HepG2 (cell line): ENCODE data around the gene CTSZ. TPM values are rescaled to one million over a fixed set of nuclear protein-coding genes. Genes with fewer than 3 reads are reported as not detected.
A peak's percentile ranks its signal among the peaks of the same experiment; 100 is the strongest.

Experiments
- ASH2L ChIP-seq: fragments of 300-600, 200-600 bp; sonication (generic); IDR thresholded peaks from 2 replicates; pipeline ENCODE4 v1.7.0; 2017; ENCODE audit warnings: low read depth, mild to moderate bottlenecking, moderate library complexity, mixed read lengths, low read length; ENCODE audit not compliant: insufficient read length
- ATF4 ChIP-seq, 2 experiments: fragments of 450-650 bp in 1 of 2; sonication (generic) in 1 of 2; formaldehyde crosslinking; IDR thresholded peaks; 2 replicates each; pipeline versions ENCODE4 v1.5.0 to v1.8.0; 2020 to 2022; ENCODE audit warnings: mild to moderate bottlenecking in 1 of 2, missing genetic modification reagents in 1 of 2
- BRF2 ChIP-seq: sonication (generic); formaldehyde crosslinking; IDR thresholded peaks from 2 replicates; pipeline ENCODE4 v1.8.1; 2022; ENCODE audit warnings: mild to moderate bottlenecking, missing genetic modification reagents
- CAMTA2 ChIP-seq: sonication (generic); formaldehyde crosslinking; IDR thresholded peaks from 2 replicates; pipeline ENCODE4 v1.4.0; 2020; ENCODE audit warnings: mild to moderate bottlenecking, missing genetic modification reagents, borderline replicate concordance
- CBX5 ChIP-seq: sonication (generic); formaldehyde crosslinking; IDR thresholded peaks from 2 replicates; pipeline ENCODE4 v1.4.0; 2020; ENCODE audit warnings: missing genetic modification reagents, borderline replicate concordance
- ETS1 ChIP-seq: sonication (generic); formaldehyde crosslinking; IDR thresholded peaks from 2 replicates; pipeline ENCODE4 v1.4.0; 2020; ENCODE audit warnings: missing genetic modification reagents
- FOXA3 ChIP-seq: IDR thresholded peaks from 2 replicates; pipeline ENCODE4 v1.6.1; 2016; ENCODE audit warnings: missing genetic modification reagents, missing compliant biosample characterization
- FUBP1 ChIP-seq: sonication (generic); formaldehyde crosslinking; IDR thresholded peaks from 2 replicates; pipeline ENCODE4 v1.5.1; 2020; ENCODE audit warnings: missing genetic modification reagents, mild to moderate bottlenecking, borderline replicate concordance
- MLXIP ChIP-seq: sonication (generic); formaldehyde crosslinking; IDR thresholded peaks from 2 replicates; pipeline ENCODE4 v1.9.0; 2021; ENCODE audit warnings: missing genetic modification reagents, borderline replicate concordance
- NFKBIZ ChIP-seq: IDR thresholded peaks from 2 replicates; pipeline ENCODE4 v1.6.1; 2018; ENCODE audit warnings: missing genetic modification reagents, missing compliant biosample characterization
- PAX8 ChIP-seq: sonication (generic); formaldehyde crosslinking; IDR thresholded peaks from 2 replicates; pipeline ENCODE4 v1.8.0; 2022; ENCODE audit warnings: mild to moderate bottlenecking, missing genetic modification reagents, borderline replicate concordance
- PLRG1 ChIP-seq: fragments of 450-650 bp; conservative IDR thresholded peaks from 2 replicates; pipeline ENCODE4 v1.6.1; 2016
- SPEN ChIP-seq: sonication (generic); formaldehyde crosslinking; IDR thresholded peaks from 2 replicates; pipeline ENCODE4 v1.5.1; 2020; ENCODE audit warnings: low read depth, mild to moderate bottlenecking, missing genetic modification reagents
- TFDP1 ChIP-seq: IDR thresholded peaks from 2 replicates; pipeline ENCODE4 v1.6.1; 2016; ENCODE audit warnings: missing compliant biosample characterization, missing genetic modification reagents, borderline replicate concordance
- ZNF17 ChIP-seq: sonication (generic); formaldehyde crosslinking; IDR thresholded peaks from 2 replicates; pipeline ENCODE4 v1.5.0; 2020; ENCODE audit warnings: mild to moderate bottlenecking, missing genetic modification reagents
- ZNF225 ChIP-seq: sonication (generic); formaldehyde crosslinking; IDR thresholded peaks from 2 replicates; pipeline ENCODE4 v1.4.0; 2020; ENCODE audit warnings: mild to moderate bottlenecking, missing genetic modification reagents
- ZNF282 ChIP-seq: fragments of 450-650 bp; IDR thresholded peaks from 2 replicates; pipeline ENCODE4 v1.6.1; 2018; ENCODE audit not compliant: partially characterized antibody
- ZNF749 ChIP-seq: sonication (generic); formaldehyde crosslinking; IDR thresholded peaks from 2 replicates; pipeline ENCODE4 v1.8.0; 2022; ENCODE audit warnings: mild to moderate bottlenecking, missing genetic modification reagents, moderate library complexity, borderline replicate concordance
- ZNF781 ChIP-seq: sonication (generic); formaldehyde crosslinking; IDR thresholded peaks from 2 replicates; pipeline ENCODE4 v1.5.1; 2020; ENCODE audit warnings: borderline replicate concordance, mild to moderate bottlenecking, missing genetic modification reagents; ENCODE audit errors: not compliant biosample characterization
- polyA plus RNA-seq, 8 experiments: library from polyadenylated mRNA; depleted of rRNA in 3 of 8; stranded (reverse) in 7 of 8; unstranded in 1 of 8; fragments of >200 nt; fragmentation: Illumina TruSeq in 4 of 8; extraction: Trizol in 4 of 8; gene quantifications; 2 replicates each; pipeline versions ENCODE4 v1.2.1 to v1.2.3, GENCODE V29; 2011 to 2016; ENCODE audit warnings: low read depth in 4 of 8, missing spikeins in 1 of 8, mixed read lengths in 1 of 8; ENCODE audit not compliant: insufficient read depth in 1 of 8
- total RNA-seq, 5 experiments: library from RNA; depleted of rRNA; stranded (reverse); fragments of >200 nt; fragmentation: Illumina TruSeq; extraction: Trizol; gene quantifications; 2 replicates each; pipeline ENCODE4 v1.2.3, GENCODE V29; 2016; ENCODE audit warnings: low read depth in 1 of 5

CTSZ gene
- total and polyA plus RNA-seq, 2 of the 13 experiments (the other 11 are each of a cell fraction or from before 2014, with no cell fraction given), result 0.33 TPM; not detected in 1

- peak; percentile 96 for TF ChIP-seq TFDP1 (CRISPR knock-in tag)
- TF ChIP-seq SPEN (CRISPR knock-in tag), result peak; percentile 95
- peak in 1 of 2 experiments; percentile 57; a peak in 1 of 4 replicates for TF ChIP-seq ATF4 (CRISPR knock-in tag; IDR thresholded peaks at IDR 0.05)
- peak; percentile 96 for TF ChIP-seq CAMTA2
- peak; percentile 41 for TF ChIP-seq FOXA3 (CRISPR knock-in tag)
- TF ChIP-seq ZNF225 (CRISPR knock-in tag), result peak; percentile 98
- peak; percentile 64 for TF ChIP-seq CBX5 (CRISPR knock-in tag)
- no peak for TF ChIP-seq PLRG1
- TF ChIP-seq ETS1 (CRISPR knock-in tag), result peak; percentile 92
- TF ChIP-seq PAX8 (CRISPR knock-in tag), result no peak; the same call in 1 of the 2 replicates
- peak; percentile 84; the same call in 1 of the 2 replicates for TF ChIP-seq NFKBIZ (CRISPR knock-in tag)
- TF ChIP-seq MLXIP, result peak; percentile 15; the same call in 1 of the 2 replicates
- peak; percentile 98 for TF ChIP-seq ZNF781 (CRISPR knock-in tag)
- no peak for TF ChIP-seq ZNF17 (CRISPR knock-in tag)
- peak; percentile 94 for TF ChIP-seq ZNF749 (CRISPR knock-in tag)
- TF ChIP-seq BRF2 (CRISPR knock-in tag), result peak; percentile 99
- 0 out of 2 replicates have a peak, but pooled peaks have one; percentile 29 for TF ChIP-seq FUBP1
- no peak for TF ChIP-seq ZNF282
- TF ChIP-seq ASH2L, result peak; percentile 98
Measured at GRCh38 chr20:59032023-59032712, 25.1 kb upstream of the CTSZ start, which contains the start of gene ATP5F1E (continued).
